SK-N-SH (cell line): ENCODE results near the gene SLC22A7. TPM values are rescaled to one million over a fixed set of nuclear protein-coding genes. Genes with fewer than 3 reads are reported as not detected.

Experiments used
- CTCF ChIA-PET: fragments of 300-600, 350-600 bp; formaldehyde crosslinking; extraction: SDS; loops from one replicate; lab custom pipeline; 2021; lab: Yijun Ruan, JAX
- POLR2A ChIA-PET: fragments of 350-600 bp; sonication (Branson Sonifier 250); formaldehyde crosslinking; extraction: SDS; loops from one replicate; lab custom pipeline; 2020; ENCODE audit warnings: antibody characterized with exemption, inconsistent platforms; lab: Yijun Ruan, JAX
- DNase-seq: peaks from one replicate; pipeline ENCODE4 v3.0.0; 2012
- H2AFZ ChIP-seq: fragments of 200-600 bp; sonication (generic); 2 replicates; pipeline ENCODE4 v1.8.1; 2016; ENCODE audit warnings: antibody characterized with exemption, mild to moderate bottlenecking, low read depth
- H3F3A ChIP-seq: fragments of 200-600 bp; sonication (generic); replicated peaks from 2 replicates; pipeline ENCODE3; 2016; ENCODE audit warnings: antibody characterized with exemption, mild to moderate bottlenecking; ENCODE audit not compliant: insufficient read depth
- H3K27ac ChIP-seq, 2 experiments: fragments of 200-500 bp in 1 of 2; fragments of 200-600 bp in 1 of 2; sonication (Bioruptor generic) in 1 of 2; sonication (generic), shearing (Covaris generic) in 1 of 2; 2 replicates each; pipeline versions ENCODE4 v1.5.1 to v1.6.1; 2014 to 2016; ENCODE audit warnings: low read depth in 2 of 2, inconsistent platforms in 1 of 2, low read length in 1 of 2, mild to moderate bottlenecking in 1 of 2, mixed read lengths in 1 of 2
- H3K27me3 ChIP-seq: fragments of 200-600 bp; sonication (generic), shearing (Covaris generic); 2 replicates; pipeline ENCODE4 v1.6.1; 2016; ENCODE audit warnings: mixed run types; ENCODE audit not compliant: insufficient read depth
- H3K36me3 ChIP-seq, 2 experiments: fragments of 200-500 bp in 1 of 2; fragments of 200-600 bp in 1 of 2; sonication (Bioruptor generic) in 1 of 2; sonication (generic) in 1 of 2; replicated peaks in 1 of 2; 2 replicates each; pipeline versions ENCODE3 to v1.5.1; 2014 to 2016; ENCODE audit warnings: low read length in 1 of 2, mild to moderate bottlenecking in 1 of 2; ENCODE audit not compliant: insufficient read depth in 2 of 2, control insufficient read depth in 1 of 2
- H3K4me1 ChIP-seq, 2 experiments: fragments of 200-500 bp in 1 of 2; fragments of 200-600 bp in 1 of 2; sonication (Bioruptor generic) in 1 of 2; sonication (generic), shearing (Covaris generic) in 1 of 2; 2 replicates each; pipeline versions ENCODE4 v1.5.1 to v1.6.1; 2014 to 2016; ENCODE audit warnings: low read depth in 1 of 2, low read length in 1 of 2, mixed run types in 1 of 2; ENCODE audit not compliant: insufficient read depth in 2 of 2, control insufficient read depth in 1 of 2
- H3K4me2 ChIP-seq: fragments of 200-600 bp; sonication (generic), shearing (Covaris generic); 2 replicates; pipeline ENCODE4 v1.6.1; 2017; ENCODE audit warnings: mixed run types
- H3K4me3 ChIP-seq, 2 experiments: fragments of 200-500 bp in 1 of 2; fragments of 200-600 bp in 1 of 2; sonication (Bioruptor generic) in 1 of 2; sonication (generic), shearing (Covaris generic) in 1 of 2; 2 replicates each; pipeline versions ENCODE4 v1.5.1 to v1.8.1; 2014 to 2016; ENCODE audit warnings: low read depth in 2 of 2, inconsistent platforms in 1 of 2, low read length in 1 of 2, mild to moderate bottlenecking in 1 of 2, mixed read lengths in 1 of 2, moderate library complexity in 1 of 2
- H3K79me2 ChIP-seq: fragments of 200-600 bp; sonication (generic); 2 replicates; pipeline ENCODE4 v1.8.1; 2017; ENCODE audit warnings: mild to moderate bottlenecking; ENCODE audit not compliant: insufficient read depth
- H3K9ac ChIP-seq: fragments of 200-600 bp; sonication (generic); 2 replicates; pipeline ENCODE4 v1.6.1; 2017; ENCODE audit warnings: mixed run types
- H3K9me2 ChIP-seq: fragments of 200-600 bp; sonication (generic); 2 replicates; pipeline ENCODE4 v1.6.1; 2017; ENCODE audit warnings: mixed run types
- H3K9me3 ChIP-seq: fragments of 200-600 bp; sonication (generic); 2 replicates; pipeline ENCODE4 v1.6.1; 2017; ENCODE audit warnings: mixed run types, mild to moderate bottlenecking, moderate library complexity
- H4K20me1 ChIP-seq: fragments of 200-600 bp; sonication (generic); 2 replicates; pipeline ENCODE4 v1.6.1; 2017; ENCODE audit warnings: mild to moderate bottlenecking, mixed run types; ENCODE audit not compliant: insufficient read depth
- CTCF ChIP-seq: fragments of 200-600 bp; sonication (generic); IDR thresholded peaks from 2 replicates; pipeline ENCODE4 v1.6.1; 2017; ENCODE audit warnings: antibody characterized with exemption, mild to moderate bottlenecking, moderate library complexity
- FOSL2 ChIP-seq: IDR thresholded peaks from 2 replicates; pipeline ENCODE4 v1.4.0; 2012; ENCODE audit warnings: low read depth, mild to moderate bottlenecking, moderate library complexity, borderline replicate concordance
- MAX ChIP-seq: IDR thresholded peaks from 2 replicates; pipeline ENCODE4 v1.4.0; 2012; ENCODE audit warnings: low read depth
- POLR2AphosphoS5 ChIP-seq: IDR thresholded peaks from 2 replicates; pipeline ENCODE4 v1.6.1; 2012; ENCODE audit warnings: low read depth, low read length
- RXRA ChIP-seq: IDR thresholded peaks from 2 replicates; pipeline ENCODE4 v1.4.0; 2012; ENCODE audit warnings: low read depth, mild to moderate bottlenecking, borderline replicate concordance
- TAF1 ChIP-seq: IDR thresholded peaks from 2 replicates; pipeline ENCODE4 v1.6.1; 2012; ENCODE audit warnings: low read depth, mild to moderate bottlenecking, low read length, moderate library complexity, borderline replicate concordance
- TCF12 ChIP-seq: IDR thresholded peaks from 2 replicates; pipeline ENCODE4 v1.4.0; 2012
- TEAD4 ChIP-seq: IDR thresholded peaks from 2 replicates; pipeline ENCODE4 v1.4.0; 2012; ENCODE audit warnings: mild to moderate bottlenecking, borderline replicate concordance; ENCODE audit not compliant: insufficient read depth
- YY1 ChIP-seq: IDR thresholded peaks from 2 replicates; pipeline ENCODE4 v1.4.0; 2012; ENCODE audit warnings: low read depth, mild to moderate bottlenecking
- WGBS: methylation state at CpG from one replicate; pipeline ENCODE4 v1.1.6; 2017; ENCODE audit warnings: low lambda C conversion rate; 5-methylcytosine and 5-hydroxymethylcytosine counted together
- polyA plus RNA-seq, 3 experiments: library from polyadenylated mRNA; depleted of rRNA; stranded (reverse); fragments of >200 nt; gene quantifications; 2 replicates each; pipeline ENCODE4 v1.2.3, GENCODE V29; 2012
- TF ChIP-seq, protein P1 (sequence below): IDR thresholded peaks from 2 replicates; pipeline ENCODE4 v1.4.0; 2012; ENCODE audit warnings: low read depth, borderline replicate concordance

Gene SLC22A7
- polyA plus RNA-seq, 1 of the 3 experiments (the other 2 are of a cell fraction), result not detected

DNA sequence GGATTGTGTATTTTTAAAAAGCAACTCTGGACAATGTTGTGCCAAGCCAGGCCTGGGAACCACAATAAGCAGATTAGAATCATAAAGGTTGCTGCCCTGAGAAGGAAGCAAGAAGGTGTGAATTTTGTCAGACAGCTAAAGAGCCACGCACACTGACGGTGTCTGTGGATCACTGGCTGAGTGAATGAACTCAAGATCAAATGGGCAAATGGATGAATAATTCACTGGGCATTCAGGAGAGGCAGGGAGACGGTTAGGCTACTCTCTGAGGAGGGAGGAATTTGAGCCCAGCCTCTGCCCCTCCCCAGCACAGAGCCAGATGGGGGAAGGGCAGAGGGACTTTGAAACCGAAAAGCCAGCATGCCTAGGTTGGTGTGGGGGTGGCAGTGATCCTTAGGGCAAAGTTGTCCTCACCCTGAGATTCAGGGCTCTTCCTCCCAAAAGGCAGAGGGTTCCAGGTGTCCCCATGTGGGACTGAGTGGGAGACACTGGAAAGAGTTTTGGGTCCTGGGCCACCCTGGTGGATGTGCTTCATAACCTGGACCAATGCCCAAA lies 19.5 kb upstream of the SLC22A7 start:
- no peak for DNase-seq
- no peaks in the 10 kb centered on the region for H3K9me3 ChIP-seq
- no peaks in the 10 kb centered on the region for H3K27me3 ChIP-seq
- no peak overlapping the region for H3K27ac ChIP-seq
- WGBS, result 64% methylated on average over 4 of the region's 4 CpGs
- H3K4me1 ChIP-seq, result peaks cover 0 to 3% of the 10 kb centered on the region in 2 experiments; a peak in 1 of 4 replicates
- no peaks in the 10 kb centered on the region for H3K79me2 ChIP-seq
- peak overlapping the region; percentile 7; the same call in 1 of the 2 replicates for H3K9ac ChIP-seq
- H2AFZ ChIP-seq, result peak overlapping the region; percentile 54; the same call in 1 of the 2 replicates
- CTCF ChIA-PET, result no interaction called here
- H3K4me2 ChIP-seq, result no peak overlapping the region
- 0 out of 2 replicates have a peak, but pooled peaks have one; percentile 1 for TF ChIP-seq FOSL2
- TF ChIP-seq POLR2AphosphoS5, result no peak
- no peak for TF ChIP-seq YY1
- TF ChIP-seq TAF1, result no peak
- H3K36me3 ChIP-seq, result no peaks in the 10 kb centered on the region
- H3K4me3 ChIP-seq, result no peak overlapping the region
- POLR2A ChIA-PET, result interaction anchor here (0.5 kb wide), 1 partner anchor 65 kb away, joined by 3 read pairs; no protein-coding TSS in a partner anchor
- H3F3A ChIP-seq, result no peaks in the 10 kb centered on the region
- no peaks in the 10 kb centered on the region for H4K20me1 ChIP-seq
- H3K9me2 ChIP-seq, result no peaks in the 10 kb centered on the region

DNA sequence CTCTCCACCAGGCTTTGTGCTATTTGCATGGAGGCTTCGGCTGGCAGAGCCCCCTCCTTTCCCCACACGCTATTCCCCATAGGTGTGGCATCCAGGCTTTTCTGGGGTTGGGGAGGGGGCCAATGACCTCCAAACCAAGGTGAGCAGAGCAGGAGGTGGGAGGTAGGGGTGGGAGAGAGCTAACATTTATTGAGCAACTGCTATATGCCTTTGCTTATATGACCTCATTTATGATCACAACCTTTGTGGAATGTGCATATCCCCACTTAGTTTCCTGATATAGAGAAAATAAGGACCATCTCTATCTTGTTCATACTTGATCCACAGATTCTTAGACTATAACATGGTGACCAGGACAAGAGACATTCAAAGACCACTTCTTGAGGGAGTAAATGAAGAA lies 17.8 kb upstream of the SLC22A7 start:
- CTCF ChIA-PET, result interaction anchor here (0.7 kb wide), 1 partner anchor 27 kb away, joined by 3 read pairs; no protein-coding TSS in a partner anchor
- Histone ChIP-seq H3K36me3 (no peaks in the 10 kb centered on the region), H3K4me2 (no peak overlapping the region), H3K79me2 (no peaks in the 10 kb centered on the region), H3K9me2 (no peaks in the 10 kb centered on the region), H2AFZ (no peak overlapping the region), H4K20me1 (no peaks in the 10 kb centered on the region), H3K9ac (no peak overlapping the region), H3K9me3 (no peaks in the 10 kb centered on the region), H3K4me3 (no peak overlapping the region), H3K27ac (no peak overlapping the region), H3K27me3 (no peaks in the 10 kb centered on the region), H3K4me1 (no peaks in the 10 kb centered on the region), H3F3A (no peaks in the 10 kb centered on the region)
- TF ChIP-seq, protein P1, sequence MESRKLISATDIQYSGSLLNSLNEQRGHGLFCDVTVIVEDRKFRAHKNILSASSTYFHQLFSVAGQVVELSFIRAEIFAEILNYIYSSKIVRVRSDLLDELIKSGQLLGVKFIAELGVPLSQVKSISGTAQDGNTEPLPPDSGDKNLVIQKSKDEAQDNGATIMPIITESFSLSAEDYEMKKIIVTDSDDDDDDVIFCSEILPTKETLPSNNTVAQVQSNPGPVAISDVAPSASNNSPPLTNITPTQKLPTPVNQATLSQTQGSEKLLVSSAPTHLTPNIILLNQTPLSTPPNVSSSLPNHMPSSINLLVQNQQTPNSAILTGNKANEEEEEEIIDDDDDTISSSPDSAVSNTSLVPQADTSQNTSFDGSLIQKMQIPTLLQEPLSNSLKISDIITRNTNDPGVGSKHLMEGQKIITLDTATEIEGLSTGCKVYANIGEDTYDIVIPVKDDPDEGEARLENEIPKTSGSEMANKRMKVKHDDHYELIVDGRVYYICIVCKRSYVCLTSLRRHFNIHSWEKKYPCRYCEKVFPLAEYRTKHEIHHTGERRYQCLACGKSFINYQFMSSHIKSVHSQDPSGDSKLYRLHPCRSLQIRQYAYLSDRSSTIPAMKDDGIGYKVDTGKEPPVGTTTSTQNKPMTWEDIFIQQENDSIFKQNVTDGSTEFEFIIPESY, result no peak
- TF ChIP-seq TCF12 (no peak), MAX (no peak), TAF1 (no peak), RXRA (no peak), CTCF (no peak), TEAD4 (no peak)
- DNase-seq, result no peak
- POLR2A ChIA-PET, result no interaction called here
- WGBS, result 79% methylated on average over 2 of the region's 2 CpGs
